ENCODE data around the gene SPIRE1. TPM values are rescaled to one million over a fixed set of nuclear protein-coding genes. Genes with fewer than 3 reads are reported as not detected.

SPIRE1 gene
- total RNA-seq, 6 experiments from 2014 or later, result 22.2 to 33.7 (median 28.2) TPM

DNA sequence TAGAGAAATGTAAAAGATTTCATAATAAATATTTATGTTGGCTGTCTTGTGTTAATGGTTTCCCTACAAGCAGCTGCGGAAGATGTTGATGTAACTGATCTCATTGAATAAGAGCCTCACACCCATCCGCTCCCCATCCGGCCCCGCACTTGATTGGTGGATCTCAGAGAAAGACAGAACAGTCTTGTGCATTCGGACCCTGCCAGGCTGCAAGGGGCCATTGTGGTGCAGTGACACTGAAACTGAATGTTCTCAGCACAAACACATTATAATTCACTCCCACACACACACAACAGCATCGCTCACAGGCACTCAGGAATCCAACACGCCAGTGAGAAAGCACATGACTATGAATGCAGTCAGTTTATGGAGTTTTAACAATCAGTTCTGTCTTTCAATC is 202.4 kb downstream of the SPIRE1 start:
- Mint-ChIP-seq H3K27ac (no peak overlapping the region), H3K27me3 (ENCODE audit: insufficient read depth) (no peaks in the 10 kb centered on the region), H3K4me1 (ENCODE audit: low read depth) (peaks cover 4% of the 10 kb centered on the region; the same call in 1 of the 2 replicates), H3K9me3 (no peaks in the 10 kb centered on the region), H3K36me3 (ENCODE audit: low read depth) (peaks cover 36% of the 10 kb centered on the region), H3K4me3 (no peak overlapping the region)
- DNase-seq, result no peak
- TF ChIP-seq, protein P1, sequence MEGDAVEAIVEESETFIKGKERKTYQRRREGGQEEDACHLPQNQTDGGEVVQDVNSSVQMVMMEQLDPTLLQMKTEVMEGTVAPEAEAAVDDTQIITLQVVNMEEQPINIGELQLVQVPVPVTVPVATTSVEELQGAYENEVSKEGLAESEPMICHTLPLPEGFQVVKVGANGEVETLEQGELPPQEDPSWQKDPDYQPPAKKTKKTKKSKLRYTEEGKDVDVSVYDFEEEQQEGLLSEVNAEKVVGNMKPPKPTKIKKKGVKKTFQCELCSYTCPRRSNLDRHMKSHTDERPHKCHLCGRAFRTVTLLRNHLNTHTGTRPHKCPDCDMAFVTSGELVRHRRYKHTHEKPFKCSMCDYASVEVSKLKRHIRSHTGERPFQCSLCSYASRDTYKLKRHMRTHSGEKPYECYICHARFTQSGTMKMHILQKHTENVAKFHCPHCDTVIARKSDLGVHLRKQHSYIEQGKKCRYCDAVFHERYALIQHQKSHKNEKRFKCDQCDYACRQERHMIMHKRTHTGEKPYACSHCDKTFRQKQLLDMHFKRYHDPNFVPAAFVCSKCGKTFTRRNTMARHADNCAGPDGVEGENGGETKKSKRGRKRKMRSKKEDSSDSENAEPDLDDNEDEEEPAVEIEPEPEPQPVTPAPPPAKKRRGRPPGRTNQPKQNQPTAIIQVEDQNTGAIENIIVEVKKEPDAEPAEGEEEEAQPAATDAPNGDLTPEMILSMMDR (IDR thresholded peaks at IDR 0.05), result no peak

DNA sequence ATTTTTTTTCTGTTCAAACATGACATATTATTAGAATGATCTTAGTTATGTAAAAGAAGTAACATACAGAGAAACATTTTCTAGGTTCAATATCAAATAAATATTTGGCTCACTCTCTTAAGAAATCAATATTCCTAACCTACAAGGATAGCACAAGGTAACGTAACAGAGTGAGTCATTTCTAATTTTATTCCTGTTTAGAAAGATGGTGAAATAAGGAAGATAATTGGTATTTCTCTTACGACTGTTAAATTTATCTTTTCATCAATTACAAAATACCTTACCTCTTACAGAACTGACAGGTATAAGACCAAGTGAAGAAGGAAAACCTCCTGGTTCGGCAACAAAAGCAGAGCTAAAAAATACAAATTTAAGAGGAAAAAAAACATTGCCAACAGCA is 205.1 kb downstream of the SPIRE1 start:
- no peak for DNase-seq
- TF ChIP-seq, protein P1 (IDR thresholded peaks at IDR 0.05), result no peak
- H3K4me3 Mint-ChIP-seq, result no peak overlapping the region
- H3K27me3 Mint-ChIP-seq (ENCODE audit: insufficient read depth), result no peaks in the 10 kb centered on the region
- peaks cover 39% of the 10 kb centered on the region for H3K36me3 Mint-ChIP-seq (ENCODE audit: low read depth)
- H3K4me1 Mint-ChIP-seq (ENCODE audit: low read depth), result peaks cover 4% of the 10 kb centered on the region; the same call in 1 of the 2 replicates
- no peaks in the 10 kb centered on the region for H3K9me3 Mint-ChIP-seq
- H3K27ac Mint-ChIP-seq, result no peak overlapping the region

DNA sequence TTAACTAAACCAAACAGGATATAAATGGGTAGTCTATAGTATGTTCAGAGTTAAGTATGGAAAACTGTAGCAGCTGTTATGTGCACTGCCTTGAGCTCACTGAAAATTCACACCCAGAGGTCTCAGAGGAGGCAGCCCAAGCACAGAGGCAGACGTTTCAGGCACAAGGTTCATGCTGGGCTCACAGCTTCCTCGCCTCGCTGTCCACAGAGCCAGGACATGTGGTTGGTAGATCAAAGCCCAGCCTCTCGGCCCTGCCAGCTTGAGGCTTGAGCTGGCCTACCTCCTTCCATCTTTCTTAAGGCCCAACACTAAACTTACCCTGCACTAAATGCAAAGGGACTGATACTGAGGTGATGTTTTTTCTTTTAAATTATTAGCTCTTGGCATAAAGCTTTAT is 206.5 kb downstream of the SPIRE1 start:
- no peak overlapping the region for H3K27ac Mint-ChIP-seq
- no peak overlapping the region for H3K4me3 Mint-ChIP-seq
- no peak for DNase-seq
- H3K36me3 Mint-ChIP-seq (ENCODE audit: low read depth), result peaks cover 34% of the 10 kb centered on the region
- no peaks in the 10 kb centered on the region for H3K27me3 Mint-ChIP-seq (ENCODE audit: insufficient read depth)
- TF ChIP-seq, protein P1 (IDR thresholded peaks at IDR 0.05), result no peak
- peaks cover 4% of the 10 kb centered on the region; the same call in 1 of the 2 replicates for H3K4me1 Mint-ChIP-seq (ENCODE audit: low read depth)
- H3K9me3 Mint-ChIP-seq, result no peaks in the 10 kb centered on the region

DNA sequence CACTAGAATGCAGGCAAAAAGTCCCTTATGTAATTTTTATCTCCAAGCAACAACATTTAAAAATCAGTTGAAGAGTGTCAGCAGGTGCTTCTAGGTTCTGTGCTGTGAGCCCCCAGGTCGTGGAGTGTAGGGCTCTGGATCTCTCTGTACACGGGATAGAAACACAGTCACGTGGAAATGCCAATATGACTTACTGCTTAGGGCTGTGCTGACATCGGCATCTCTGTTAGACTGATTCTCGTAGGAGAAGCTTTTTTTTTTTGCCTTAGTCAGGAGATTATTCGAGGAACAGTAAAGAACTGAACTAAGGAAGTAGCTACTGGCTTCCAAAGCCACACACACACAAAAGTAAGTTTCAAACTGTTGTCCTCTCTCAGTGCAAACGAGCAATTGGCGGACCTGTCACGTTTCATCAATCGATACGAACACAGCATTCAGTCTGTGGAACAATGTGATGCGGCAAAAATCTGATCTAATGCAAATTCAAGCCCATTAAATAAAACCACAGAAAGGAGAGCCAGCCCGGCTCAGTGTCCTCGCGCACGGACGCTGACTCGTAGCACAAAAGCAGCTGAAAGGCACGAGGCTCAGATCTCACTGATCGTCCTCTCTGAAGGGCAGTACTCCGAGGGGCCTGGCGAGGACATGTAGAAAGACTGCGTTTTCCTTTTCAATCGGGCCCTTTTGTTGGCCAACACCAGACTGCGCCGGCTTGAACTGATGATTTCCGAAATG is 208.7 kb downstream of the SPIRE1 start:
- Mint-ChIP-seq H3K36me3 (ENCODE audit: low read depth) (peaks cover 38% of the 10 kb centered on the region), H3K27me3 (ENCODE audit: insufficient read depth) (peaks cover 5% of the 10 kb centered on the region), H3K27ac (no peak overlapping the region), H3K9me3 (no peaks in the 10 kb centered on the region), H3K4me3 (no peak overlapping the region), H3K4me1 (ENCODE audit: low read depth) (no peaks in the 10 kb centered on the region)
- DNase-seq, result no peak
- TF ChIP-seq, protein P1 (IDR thresholded peaks at IDR 0.05), result no peak

DNA sequence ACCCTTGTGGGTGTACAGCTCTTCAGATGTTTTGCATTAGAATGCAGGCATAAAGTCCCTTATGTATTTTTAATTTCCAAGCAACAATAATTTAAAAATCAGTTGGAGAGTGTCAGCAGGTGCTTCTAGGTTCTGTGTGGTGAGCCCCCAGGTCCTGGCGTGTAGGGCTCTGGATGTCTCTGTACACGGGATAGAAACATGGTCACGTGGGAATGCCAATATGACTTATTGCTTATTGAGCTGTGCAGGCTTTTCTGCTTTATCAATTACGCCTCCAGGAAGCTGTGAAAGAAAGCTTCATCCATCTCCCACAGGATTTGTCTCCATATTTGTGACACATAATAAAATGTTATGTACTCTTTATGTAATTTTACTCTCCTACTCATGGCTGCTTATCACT is 212.4 kb downstream of the SPIRE1 start:
- peaks cover 7% of the 10 kb centered on the region for H3K9me3 Mint-ChIP-seq
- peaks cover 42% of the 10 kb centered on the region for H3K36me3 Mint-ChIP-seq (ENCODE audit: low read depth)
- H3K27ac Mint-ChIP-seq, result no peak overlapping the region
- peaks cover 17% of the 10 kb centered on the region for H3K4me1 Mint-ChIP-seq (ENCODE audit: low read depth)
- TF ChIP-seq, protein P1 (IDR thresholded peaks at IDR 0.05), result no peak
- DNase-seq, result no peak
- H3K27me3 Mint-ChIP-seq (ENCODE audit: insufficient read depth), result peaks cover 5% of the 10 kb centered on the region
- no peak overlapping the region for H3K4me3 Mint-ChIP-seq
